ENCODE data around the gene SYT17. TPM values are rescaled to one million over a fixed set of nuclear protein-coding genes. Genes with fewer than 3 reads are reported as not detected.

Gene SYT17
- total RNA-seq, 1 experiment from 2014 or later: 3.2 TPM

GRCh38 chr16:19215705-19216104, 47.7 kb downstream of the SYT17 start:
- DNase-seq (ENCODE audit: low spot score): no peak

- no peak for DNase-seq (ENCODE audit: low spot score)
Measured at GRCh38 chr16:19218581-19218980, 50.5 kb downstream of the SYT17 start.

- DNase-seq (ENCODE audit: low spot score): no peak
Measured at GRCh38 chr16:19219836-19220235, 51.8 kb downstream of the SYT17 start.

GRCh38 chr16:19223235-19224170, 55.5 kb downstream of the SYT17 start:
- no peak for DNase-seq (ENCODE audit: low spot score)

GRCh38 chr16:19225651-19226050, 57.6 kb downstream of the SYT17 start:
- DNase-seq (ENCODE audit: low spot score): no peak

GRCh38 chr16:19227643-19228042, 59.6 kb downstream of the SYT17 start:
- DNase-seq (ENCODE audit: low spot score): no peak

GRCh38 chr16:19228052-19228451, 60.0 kb downstream of the SYT17 start:
- no peak for DNase-seq (ENCODE audit: low spot score)

GRCh38 chr16:19228575-19228974, 60.5 kb downstream of the SYT17 start:
- no peak for DNase-seq (ENCODE audit: low spot score)

- no peak for DNase-seq (ENCODE audit: low spot score)
Measured at GRCh38 chr16:19230575-19230974, 62.5 kb downstream of the SYT17 start.

- DNase-seq (ENCODE audit: low spot score): no peak
Measured at GRCh38 chr16:19231881-19232280, 63.8 kb downstream of the SYT17 start.

- no peak for DNase-seq (ENCODE audit: low spot score)
Measured at GRCh38 chr16:19232988-19233387, 64.9 kb downstream of the SYT17 start.

- DNase-seq (ENCODE audit: low spot score): no peak
Measured at GRCh38 chr16:19235478-19235877, 67.4 kb downstream of the SYT17 start.

GRCh38 chr16:19235886-19236285, 67.8 kb downstream of the SYT17 start:
- DNase-seq (ENCODE audit: low spot score): no peak

GRCh38 chr16:19236561-19237209, 68.6 kb downstream of the SYT17 start:
- no peak for DNase-seq (ENCODE audit: low spot score)

- DNase-seq (ENCODE audit: low spot score): no peak
Measured at GRCh38 chr16:19238406-19238805, 70.4 kb downstream of the SYT17 start.

- DNase-seq (ENCODE audit: low spot score): no peak
Measured at GRCh38 chr16:19239511-19240155, 71.6 kb downstream of the SYT17 start.

GRCh38 chr16:19240494-19240893, 72.5 kb downstream of the SYT17 start:
- DNase-seq (ENCODE audit: low spot score): no peak

GRCh38 chr16:19241512-19241911, 73.5 kb downstream of the SYT17 start:
- no peak for DNase-seq (ENCODE audit: low spot score)

GRCh38 chr16:19242186-19242585, 74.1 kb downstream of the SYT17 start:
- DNase-seq (ENCODE audit: low spot score): no peak

- DNase-seq (ENCODE audit: low spot score): no peak
Measured at GRCh38 chr16:19242987-19243575, 75.0 kb downstream of the SYT17 start.

GRCh38 chr16:19245326-19245925, 77.4 kb downstream of the SYT17 start:
- DNase-seq (ENCODE audit: low spot score): no peak

GRCh38 chr16:19252904-19253303, 84.9 kb downstream of the SYT17 start:
- no peak for DNase-seq (ENCODE audit: low spot score)
